HG03460 (cell line): ENCODE data around the gene OTULIN.

Source experiments
- ATAC-seq: cut with Tn5 transposase; IDR thresholded peaks from one replicate; pipeline ENCODE4 v1.9.1; 2021; ENCODE audit not compliant: unreplicated experiment

Gene OTULIN

DNA sequence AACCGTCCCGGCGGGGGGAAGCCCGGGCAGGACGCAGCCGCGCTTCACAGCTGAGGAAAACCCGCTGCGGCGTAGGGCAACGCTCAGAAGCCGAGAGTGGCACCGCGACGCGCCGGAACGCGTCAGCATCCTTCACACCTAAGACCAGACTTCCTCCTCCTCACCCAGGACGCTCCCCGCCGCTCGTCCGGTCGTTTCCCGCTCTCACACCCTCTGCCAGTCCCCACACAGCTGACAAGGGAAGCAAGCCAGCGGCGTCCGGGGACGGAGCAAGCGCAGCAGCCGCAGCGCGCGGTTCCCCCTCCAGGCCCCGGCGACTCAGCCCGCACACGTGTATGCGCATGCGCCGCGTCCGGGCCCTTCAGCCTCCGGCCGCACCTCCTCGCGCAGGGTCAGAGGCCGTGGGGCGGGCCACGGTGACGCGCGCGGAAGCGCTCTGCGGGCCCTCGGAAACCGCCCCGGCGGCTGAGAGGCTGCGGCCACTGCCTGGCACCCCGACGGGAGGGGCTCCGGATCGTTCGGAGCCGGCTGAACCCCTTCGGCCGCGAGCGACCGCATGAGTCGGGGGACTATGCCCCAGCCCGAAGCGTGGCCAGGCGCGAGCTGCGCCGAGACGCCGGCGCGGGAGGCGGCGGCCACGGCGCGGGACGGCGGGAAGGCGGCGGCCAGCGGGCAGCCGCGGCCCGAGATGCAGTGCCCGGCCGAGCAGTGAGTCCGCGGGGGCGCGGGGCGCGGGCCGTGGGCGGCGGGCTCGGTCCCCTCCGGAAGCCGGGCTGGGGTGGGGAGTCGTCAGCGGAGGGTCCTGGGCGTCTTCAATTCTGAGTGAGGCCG is at the start of gene OTULIN:
Gene OTULIN (plus strand): TSS at position 449 of the 831 bp plus-strand sequence. CDS start 108 bp downstream, at position 557.
- ATAC-seq: peak; percentile 54

- no peak for ATAC-seq
Measured at GRCh38 chr5:14615365-14615764, 49.2 kb upstream of the OTULIN start.

DNA sequence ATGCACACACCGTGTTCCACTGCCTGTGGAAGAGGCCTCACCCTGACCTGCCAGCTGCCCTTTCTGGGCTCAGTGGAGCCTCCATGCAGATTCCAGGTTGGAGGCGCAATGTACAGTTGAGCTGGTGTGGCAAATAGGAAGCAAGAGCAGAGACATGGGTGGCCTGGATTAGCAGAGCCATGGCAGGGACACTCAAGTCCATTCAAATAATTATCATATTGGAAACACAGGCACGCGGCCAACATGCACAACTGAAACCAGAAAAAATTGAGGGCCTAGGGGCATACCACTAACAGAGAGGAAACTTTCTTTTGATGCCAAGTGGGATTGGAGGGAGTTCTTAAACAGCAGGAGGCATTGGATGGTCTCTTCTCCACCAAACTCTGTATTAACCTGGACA is 47.1 kb upstream of the OTULIN start:
- ATAC-seq: no peak

- ATAC-seq: no peak
Measured at GRCh38 chr5:14627270-14627669, 37.2 kb upstream of the OTULIN start.

- ATAC-seq: no peak
Measured at GRCh38 chr5:14628346-14628745, 36.2 kb upstream of the OTULIN start.

DNA sequence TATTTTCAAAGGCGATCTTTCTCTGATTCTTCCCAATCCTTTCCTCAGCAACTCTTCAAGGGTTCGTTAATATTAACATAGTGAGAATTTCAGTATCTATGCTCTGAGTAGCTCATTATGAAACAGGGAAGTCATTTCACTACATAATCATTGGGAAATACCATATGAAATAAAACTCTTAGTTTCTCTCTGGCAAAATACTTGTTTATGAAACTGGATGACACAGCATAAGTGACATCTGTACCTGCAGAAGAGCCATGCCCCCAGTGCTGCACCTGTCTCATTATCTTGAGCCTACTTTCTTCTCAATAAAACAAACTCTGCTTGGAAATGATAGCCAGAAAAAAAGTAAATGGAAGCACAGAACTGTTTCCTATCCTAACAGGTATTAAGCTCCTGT is 33.8 kb upstream of the OTULIN start:
- no peak for ATAC-seq

DNA sequence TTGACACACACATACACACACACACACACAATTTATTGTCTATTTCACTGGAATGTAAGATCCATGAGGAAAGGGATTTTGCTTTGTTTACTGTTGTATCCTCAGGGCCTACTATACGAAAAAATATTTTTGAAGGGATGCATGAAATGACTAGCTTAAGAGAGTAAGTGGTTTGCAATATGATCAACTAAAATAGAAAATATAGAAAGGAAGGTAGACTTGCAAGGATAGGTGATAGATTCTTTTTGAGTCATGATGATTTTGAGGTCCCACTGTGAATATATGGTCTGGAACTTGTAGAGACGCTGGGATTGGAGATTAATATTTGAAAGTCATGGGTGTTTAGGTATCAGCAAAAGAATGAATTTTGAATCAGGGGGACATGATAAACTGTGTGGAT is 28.9 kb upstream of the OTULIN start:
- ATAC-seq: no peak

DNA sequence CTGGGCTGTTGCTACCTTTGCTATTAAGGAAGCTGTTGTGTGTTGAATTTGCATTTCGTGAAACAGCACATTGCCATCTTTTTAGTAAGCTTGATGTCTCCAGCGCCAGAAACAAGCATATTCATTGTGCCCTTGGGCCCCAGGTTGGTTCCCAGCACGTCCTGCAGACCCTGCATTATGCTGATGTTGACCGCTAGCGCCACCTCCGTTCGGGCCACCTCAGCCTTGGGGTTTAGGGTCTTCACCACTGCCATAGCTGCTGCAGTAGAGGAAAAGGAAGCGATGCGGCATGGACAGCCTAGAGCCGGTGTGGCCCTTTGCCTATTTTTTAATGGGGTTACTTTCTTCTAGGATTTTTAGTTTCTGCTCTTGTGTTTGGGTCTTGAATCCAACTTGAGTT is 23.8 kb upstream of the OTULIN start:
- ATAC-seq: no peak

DNA sequence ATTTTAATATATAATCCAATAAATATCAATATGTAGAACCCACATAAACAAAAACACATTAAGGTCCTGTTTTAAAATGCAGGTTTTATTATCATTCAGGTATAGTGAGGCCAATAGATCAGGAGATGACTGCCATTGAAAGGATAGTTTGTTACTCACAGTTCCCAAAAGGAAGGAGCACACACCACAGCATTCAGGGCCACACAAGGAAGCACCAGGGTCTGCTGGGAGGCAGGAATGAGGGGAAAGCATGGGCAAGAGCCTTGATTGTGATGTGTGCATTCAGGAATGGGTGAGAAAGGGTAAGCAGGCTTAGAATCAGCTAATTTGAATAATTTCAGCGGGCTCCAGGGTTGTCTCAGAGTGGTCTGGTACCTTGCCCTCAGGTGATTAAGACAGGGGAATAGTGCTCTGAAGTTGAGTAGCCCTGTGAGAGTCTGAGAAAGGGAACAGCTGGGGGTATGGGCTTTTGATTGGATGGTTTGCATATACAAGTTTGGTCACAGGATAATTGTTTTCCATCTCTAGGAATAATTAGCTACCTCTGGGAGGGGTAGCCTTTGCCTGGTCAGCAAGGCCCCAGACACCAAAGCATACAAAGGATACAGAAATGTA is 19.8 kb upstream of the OTULIN start:
- no peak for ATAC-seq

GRCh38 chr5:14650052-14650451 is 14.5 kb upstream of the OTULIN start:
- ATAC-seq: no peak

GRCh38 chr5:14655146-14655741 is 9.3 kb upstream of the OTULIN start:
- ATAC-seq: no peak

DNA sequence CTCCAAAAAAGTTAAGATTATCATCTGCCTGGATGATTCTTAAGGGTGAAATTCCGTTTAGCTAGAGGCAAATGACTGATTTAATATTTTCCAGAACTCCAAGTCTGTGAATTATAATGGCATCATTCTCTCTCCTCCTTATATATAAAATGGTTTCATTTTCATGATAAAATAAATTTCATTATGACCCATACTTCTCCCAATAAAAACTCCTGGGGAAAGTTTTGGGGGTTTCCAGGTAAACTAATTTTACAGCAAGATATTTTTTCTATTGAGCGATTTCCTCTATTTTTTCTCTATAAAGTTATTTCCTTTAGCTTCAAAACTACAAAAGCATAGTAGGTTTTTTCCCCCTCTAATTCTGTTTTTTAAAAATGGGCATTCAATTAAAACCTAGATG is 7.6 kb upstream of the OTULIN start:
- ATAC-seq: no peak

GRCh38 chr5:14659821-14660607 is 4.5 kb upstream of the OTULIN start:
- no peak for ATAC-seq

DNA sequence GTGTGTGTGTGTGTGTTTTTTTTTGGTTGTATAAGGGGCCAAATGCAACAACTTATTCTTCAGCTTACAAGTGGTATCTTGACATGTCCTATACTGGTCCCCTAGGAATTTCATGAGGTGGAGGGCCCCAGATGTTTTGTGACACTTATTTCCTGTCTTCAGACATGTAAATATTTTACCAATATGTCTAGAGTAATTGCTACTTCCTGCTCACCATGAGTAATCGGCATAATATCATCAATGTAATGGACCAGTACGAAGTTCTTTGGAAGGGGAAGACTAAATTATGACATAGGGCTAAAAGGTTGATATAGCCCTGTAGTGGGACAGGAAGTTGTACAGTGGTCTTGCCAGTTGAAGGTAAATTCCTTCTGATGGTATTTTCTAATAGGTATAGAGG is 3.7 kb upstream of the OTULIN start:
- ATAC-seq: no peak

- ATAC-seq: no peak
Measured at GRCh38 chr5:14662721-14663260, 1.7 kb upstream of the OTULIN start.

DNA sequence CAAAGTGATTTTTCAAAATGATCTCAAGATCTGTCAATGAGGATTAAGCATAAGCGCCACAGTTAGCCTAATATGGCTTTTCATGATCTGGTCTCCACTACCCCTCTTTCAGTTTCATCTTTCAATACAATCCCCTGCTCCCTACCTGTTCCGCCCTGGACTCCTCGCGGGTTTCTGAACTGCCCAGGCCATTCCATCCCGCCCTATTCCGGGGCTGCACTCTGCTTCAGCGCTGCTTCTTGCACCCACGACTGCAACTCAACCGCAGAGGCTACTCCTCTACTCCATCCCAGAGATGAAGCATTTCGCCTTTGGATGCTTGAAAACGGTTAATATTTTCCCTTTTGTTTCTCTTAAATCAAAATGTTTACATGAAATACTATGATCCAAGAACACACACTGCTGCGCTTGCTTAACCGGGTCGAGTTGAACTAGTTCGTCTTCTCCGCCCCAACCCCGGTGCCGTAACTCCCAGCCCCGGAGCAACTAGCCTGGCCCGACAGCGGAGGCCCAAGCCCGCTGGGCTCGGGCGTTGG is 716 bp upstream of the OTULIN start:
- peak; percentile 21 for ATAC-seq

- peak; percentile 10 for ATAC-seq
Measured at GRCh38 chr5:14665101-14665822, 744 bp downstream of the OTULIN start.

DNA sequence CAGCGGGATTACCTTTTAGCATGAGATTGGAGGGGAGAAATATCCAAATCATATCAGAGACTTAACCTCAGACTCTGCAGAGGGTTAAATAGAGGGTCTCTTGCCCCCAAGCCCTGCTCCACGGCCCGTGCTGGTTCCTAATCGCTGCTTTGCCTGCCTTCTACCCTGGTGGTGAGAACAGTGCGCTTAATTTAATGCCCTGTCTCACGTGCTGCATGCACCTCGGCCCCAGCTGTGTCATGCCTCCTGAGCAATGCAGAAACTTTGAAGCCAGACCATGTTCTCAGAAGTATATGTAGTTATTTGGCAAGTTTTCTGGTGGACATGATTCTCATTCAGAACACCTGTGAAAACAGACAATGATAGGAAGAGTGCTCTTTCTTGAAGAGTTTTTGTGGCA is 1.4 kb downstream of the OTULIN start:
- ATAC-seq: peak; percentile 35

DNA sequence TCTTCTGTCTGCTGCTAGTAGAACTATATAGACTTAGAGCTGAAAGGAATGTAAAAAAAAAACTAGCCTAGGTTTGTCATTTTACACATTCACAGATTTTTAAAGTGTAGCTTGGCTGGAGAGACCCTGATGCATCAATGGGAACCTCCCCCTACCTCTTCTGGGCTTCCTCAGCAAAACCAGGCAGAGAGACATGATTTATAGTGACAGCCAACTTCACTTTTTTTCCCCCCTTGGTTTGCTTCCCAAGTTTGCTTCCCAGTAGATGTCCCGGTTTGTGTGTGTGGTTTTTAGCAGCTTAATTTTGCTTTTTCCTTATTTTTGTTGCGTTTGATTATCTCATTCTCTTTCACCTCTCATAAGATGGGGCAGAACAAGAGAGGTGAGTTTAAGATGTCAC is 1.8 kb downstream of the OTULIN start:
- ATAC-seq: no peak

DNA sequence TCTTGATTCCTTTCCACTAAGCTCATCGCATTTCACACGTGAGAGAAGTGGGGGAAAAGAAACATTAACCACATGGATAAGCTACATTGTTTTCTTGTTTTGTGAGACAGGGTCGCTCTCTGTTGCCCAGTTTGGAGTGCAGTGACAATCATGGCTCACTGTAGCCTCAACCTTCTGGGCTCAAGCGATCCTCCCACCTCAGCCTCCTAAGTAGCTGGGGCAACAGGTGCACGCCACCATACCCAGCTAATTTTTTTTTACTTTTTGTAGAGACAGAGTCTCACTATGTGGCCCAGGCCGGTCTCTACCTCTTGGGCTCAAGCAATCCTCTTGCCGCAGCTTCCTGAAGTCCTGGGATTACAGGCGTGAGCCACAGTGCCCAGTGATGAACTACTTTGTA is 2.8 kb downstream of the OTULIN start:
- no peak for ATAC-seq
